Adrenal gland (tissue), 12 donors: ENCODE results near the gene PPFIA1. TPM values are rescaled to one million over a fixed set of nuclear protein-coding genes. Genes with fewer than 3 reads are reported as not detected.

ENCODE experiments used
- DNase-seq, 7 donors: peaks; one replicate each; pipeline ENCODE4 v3.0.0-alpha.2; 2019 to 2020
- H3K27ac ChIP-seq, 5 donors: fragments of 200-600 bp; sonication (generic) in 4 of 5; 1 replicate in 3 of 5; 2 replicates in 2 of 5; pipeline versions ENCODE4 v1.5.1 to v1.8.0; 2016 to 2020; ENCODE audit warnings: mild to moderate bottlenecking in 1 of 5
- H3K27me3 ChIP-seq: fragments of 200-600 bp; 2 replicates; pipeline ENCODE4 v1.8.0; 2021
- H3K36me3 ChIP-seq, 2 donors: fragments of 200-600 bp; replicated peaks in 1 of 2; 1 replicate in 1 of 2; 2 replicates in 1 of 2; pipeline versions ENCODE4 v1.5.1 to v1.8.0; 2018 to 2022
- H3K4me1 ChIP-seq, 2 donors: fragments of 200-600 bp; replicated peaks in 1 of 2; 1 replicate in 1 of 2; 2 replicates in 1 of 2; pipeline versions ENCODE4 v1.5.1 to v1.8.0; 2018 to 2021
- H3K4me3 ChIP-seq, 4 donors: fragments of 200-600 bp; sonication (generic) in 3 of 4; one replicate each; pipeline ENCODE4 v1.5.1; 2016 to 2018
- H3K9me3 ChIP-seq, 3 donors: fragments of 200-600 bp; sonication (generic) in 1 of 3; replicated peaks in 1 of 3; 1 replicate in 2 of 3; 2 replicates in 1 of 3; pipeline versions ENCODE4 v1.5.1 to v1.8.0; 2016 to 2021
- CTCF ChIP-seq, 6 experiments: fragments of 450-650 bp in 4 of 6; fragments of 200-600 bp in 2 of 6; sonication (generic) in 1 of 6; IDR thresholded peaks; 1 replicate in 5 of 6; 2 replicates in 1 of 6; pipeline versions ENCODE4 v1.5.1 to v1.8.0; 2016 to 2021; ENCODE audit warnings: antibody characterized with exemption in 6 of 6, mild to moderate bottlenecking in 2 of 6, moderate library complexity in 1 of 6
- POLR2A ChIP-seq, 2 donors: fragments of 450-650 bp; IDR thresholded peaks; one replicate each; pipeline ENCODE4 v1.6.1; 2017; ENCODE audit warnings: antibody characterized with exemption in 2 of 2, mild to moderate bottlenecking in 2 of 2, moderate library complexity in 1 of 2
- WGBS, 4 donors: extraction: QIAGEN DNeasy Blood & Tissue Kit in 2 of 4; methylation state at CpG; one replicate each; pipeline versions ENCODE4 v1.1.5 to v1.1.7; 2013 to 2017; 5-methylcytosine and 5-hydroxymethylcytosine counted together
- intact Hi-C, 2 donors: fragments of 100-400 bp; cut with DNase I; formaldehyde crosslinking; loops; one replicate each; pipeline versions ENCODE4 v1.14.1 to v1.15.0; 2022 to 2023
- polyA plus RNA-seq, 3 donors: library from polyadenylated mRNA; stranded (reverse); fragments of 200-250 nt in 2 of 3; fragments of 350-450 nt in 1 of 3; fragmentation: Illumina TruSeq in 1 of 3; extraction: RNeasy Lipid Tissue Mini Kit (QIAGEN cat#74804) in 1 of 3; gene quantifications; one replicate each; pipeline ENCODE4 v1.2.3, GENCODE V29; 2013 to 2014
- total RNA-seq, 9 donors: library from RNA; depleted of rRNA in 4 of 9; stranded (reverse); fragments of >200 nt in 4 of 9; fragments of 120-200 nt in 1 of 9; fragmentation: NEBNext Ultra II Directional in 1 of 9; extraction: Animal tissue kit (Norgen Biotek cat#: 25700) in 1 of 9; gene quantifications; one replicate each; pipeline versions ENCODE4 v1.1.0 to v1.2.4, GENCODE V29; 2013 to 2023
- donor health status: healthy with polysubstance abuse.
- donor health status: Bipolar disorder and iron deficiency.
- donor health status: DM: yes; HTN: yes; CAD: no.
- donor health status: DM: no; HTN: no; CAD: no.
- donor health status: DM: no; HTN: no; CAD: no.
- donor health status: DM: yes; HTN: yes; CAD: no.

PPFIA1 gene
- total and polyA plus RNA-seq, 12 donors = 25.8 to 58.6 (median 35.7) TPM

DNA sequence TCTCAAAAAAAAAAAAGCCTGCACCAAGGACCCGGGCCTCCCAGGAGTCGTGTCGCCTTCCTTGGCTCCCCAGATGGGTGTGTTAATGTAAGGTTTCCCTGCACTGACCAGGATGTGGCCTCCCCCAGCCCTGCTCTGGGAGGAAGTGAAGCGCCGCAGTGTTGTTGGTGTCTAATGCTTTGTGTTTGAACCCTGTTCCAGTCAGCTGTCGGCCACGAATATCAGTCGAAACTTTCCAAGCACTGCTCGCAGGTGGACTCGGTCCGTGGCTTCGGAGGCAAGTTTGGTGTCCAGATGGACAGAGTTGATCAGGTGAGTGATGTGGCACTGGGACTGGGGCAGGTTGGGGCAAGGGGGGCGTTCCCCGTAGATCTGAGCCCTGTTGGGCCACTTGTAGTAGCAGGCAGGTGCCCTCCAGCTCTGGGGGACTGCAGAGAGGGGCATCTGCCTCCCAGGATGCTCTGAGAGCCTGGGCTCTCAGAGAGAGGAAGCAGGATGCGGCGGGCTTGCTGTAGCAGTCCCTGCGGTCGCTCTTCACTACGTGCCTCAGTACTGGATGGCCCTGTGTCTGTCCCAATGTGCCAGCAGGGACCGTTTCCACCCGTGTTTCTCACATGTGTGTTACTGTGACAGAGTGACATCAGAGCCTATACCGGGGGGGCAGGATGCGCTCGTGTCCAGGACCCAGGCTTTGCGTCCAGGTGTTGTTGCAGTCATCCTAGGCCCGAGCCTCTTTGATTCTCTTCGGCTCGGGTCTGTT is 144.0 kb downstream of the PPFIA1 start:
- no peaks in the 10 kb centered on the region for H3K27me3 ChIP-seq
- H3K27ac ChIP-seq = no peak overlapping the region
- no peaks in the 10 kb centered on the region for H3K9me3 ChIP-seq
- no peak for DNase-seq
- WGBS, 4 donors = 86 to 96% (median 94%) methylated on average over 14 to 28 of the region's 28 CpGs
- no peak for TF ChIP-seq POLR2A (IDR thresholded peaks at IDR 0.05)
- no peak for TF ChIP-seq CTCF (IDR thresholded peaks at IDR 0.05)
- intact Hi-C loops = no loop called here
- peaks cover 0 to 99% of the 10 kb centered on the region in 2 donors for H3K36me3 ChIP-seq
- H3K4me3 ChIP-seq = no peak overlapping the region
- H3K4me1 ChIP-seq = peaks cover 0 to 7% of the 10 kb centered on the region in 2 donors

DNA sequence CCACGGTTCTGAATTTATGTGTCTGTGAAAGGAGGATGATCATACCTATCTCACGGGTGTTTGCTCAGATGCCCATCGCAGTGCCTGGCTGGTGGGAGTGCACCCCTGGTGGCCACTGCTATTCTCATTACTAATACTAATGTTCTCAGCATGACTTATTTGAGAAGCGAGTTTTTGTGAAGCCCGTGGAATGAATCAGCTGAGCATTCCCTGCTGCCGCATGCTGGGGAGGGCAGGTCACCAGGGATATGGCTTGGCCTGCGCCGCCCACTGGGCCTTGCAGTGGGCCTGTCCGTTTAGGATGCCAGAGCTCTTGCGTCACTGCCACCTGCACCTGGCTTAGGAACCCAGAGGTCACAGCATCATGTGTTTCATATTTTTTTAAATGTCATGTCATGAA is 144.7 kb downstream of the PPFIA1 start:
- Histone ChIP-seq H3K36me3 (peaks cover 0 to 99% of the 10 kb centered on the region in 2 donors), H3K4me1 (peaks cover 0 to 7% of the 10 kb centered on the region in 2 donors), H3K9me3 (no peaks in the 10 kb centered on the region), H3K27ac (no peak overlapping the region), H3K4me3 (no peak overlapping the region), H3K27me3 (no peaks in the 10 kb centered on the region)
- intact Hi-C loops = no loop called here
- TF ChIP-seq CTCF (IDR thresholded peaks at IDR 0.05) (peak in 1 of 6 experiments; percentile 29), POLR2A (IDR thresholded peaks at IDR 0.05) (no peak)
- peak in 2 of 7 donors; percentile 83 to 85 for DNase-seq
- WGBS, 4 donors = 61 to 81% (median 73%) methylated on average over 7 to 10 of the region's 10 CpGs

DNA sequence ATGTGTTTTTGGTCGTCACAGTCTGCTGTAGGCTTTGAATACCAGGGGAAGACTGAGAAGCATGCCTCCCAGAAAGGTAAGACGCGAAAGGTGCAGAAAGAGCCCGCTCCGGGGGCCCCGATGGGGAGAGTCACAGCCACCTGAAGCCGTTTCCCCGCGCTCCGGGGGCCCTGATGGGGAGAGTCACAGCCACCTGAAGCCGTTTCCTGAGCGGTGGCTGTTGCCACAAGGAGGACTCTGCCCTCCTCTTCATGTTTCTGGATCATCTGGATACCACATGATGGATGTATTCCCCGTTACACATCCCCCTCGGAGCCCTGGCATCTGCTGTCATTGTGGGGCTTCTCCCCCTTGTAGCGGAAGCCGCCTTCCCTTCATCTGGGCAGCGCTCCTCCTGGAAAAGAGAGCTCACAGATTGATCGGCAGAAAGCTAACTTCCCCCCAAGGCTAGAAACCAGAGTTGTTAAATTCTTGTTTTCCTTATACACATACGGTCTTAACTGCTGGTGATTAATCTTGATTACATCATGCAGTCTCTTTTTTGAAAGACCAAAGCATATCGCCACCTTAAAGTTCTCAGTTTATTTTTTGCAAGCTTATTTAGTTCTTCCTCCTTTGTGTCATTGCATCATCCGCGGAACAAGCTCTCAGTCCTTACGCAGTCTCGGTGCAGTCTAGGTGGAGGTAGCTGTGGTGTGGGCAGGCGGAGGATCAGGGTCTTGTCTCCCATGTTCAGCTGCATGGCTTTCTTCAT is 145.3 kb downstream of the PPFIA1 start:
- WGBS, 4 donors = 76 to 83% (median 79%) methylated on average over 25 of the region's 25 CpGs
- TF ChIP-seq CTCF (IDR thresholded peaks at IDR 0.05) (no peak), POLR2A (IDR thresholded peaks at IDR 0.05) (no peak)
- Histone ChIP-seq H3K27me3 (no peaks in the 10 kb centered on the region), H3K9me3 (no peaks in the 10 kb centered on the region), H3K4me1 (peaks cover 0 to 7% of the 10 kb centered on the region in 2 donors), H3K4me3 (no peak overlapping the region), H3K27ac (no peak overlapping the region), H3K36me3 (peaks cover 0 to 97% of the 10 kb centered on the region in 2 donors)
- DNase-seq = no peak
- intact Hi-C loops = no loop called here

GRCh38 chr11:70416881-70417280 is 146.4 kb downstream of the PPFIA1 start:
- H3K4me1 ChIP-seq = peaks cover 0 to 7% of the 10 kb centered on the region in 2 donors
- no peak for DNase-seq
- 93 to 95% (median 94%) methylated on average over 20 of the region's 20 CpGs for WGBS, 4 donors
- H3K4me3 ChIP-seq = no peak overlapping the region
- no peaks in the 10 kb centered on the region for H3K9me3 ChIP-seq
- intact Hi-C loops = no loop called here
- H3K27me3 ChIP-seq = no peaks in the 10 kb centered on the region
- H3K36me3 ChIP-seq = peaks cover 0 to 98% of the 10 kb centered on the region in 2 donors
- no peak overlapping the region for H3K27ac ChIP-seq
- no peak for TF ChIP-seq CTCF (IDR thresholded peaks at IDR 0.05)
- TF ChIP-seq POLR2A (IDR thresholded peaks at IDR 0.05) = no peak
